Sciatic nerve (tissue), 2 donors: Measurements from ENCODE around the gene PLPP7. TPM values are rescaled to one million over a fixed set of nuclear protein-coding genes. Genes with fewer than 3 reads are reported as not detected.

Source experiments
- ATAC-seq: fragments of 200-7000 bp; cut with Tn5 transposase; one replicate; pipeline ENCODE4 v1.9.1; 2020; ENCODE audit warnings: mild to moderate bottlenecking, moderate library complexity
- DNase-seq: peaks from one replicate; pipeline ENCODE4 v3.0.0-alpha.2; 2020; ENCODE audit warnings: low spot score
- intact Hi-C: fragments of 100-400 bp; cut with DNase I; formaldehyde crosslinking; loops from one replicate; pipeline ENCODE4 v1.14.2; 2022
- total RNA-seq: library from RNA; stranded (reverse); fragmentation: NEBNext Ultra II Directional; extraction: Animal tissue kit (Norgen Biotek cat#: 25700); gene quantifications from one replicate; pipeline ENCODE4 v1.2.1, GENCODE V29; 2021
- donor health status: DM: no; HTN: no; CAD: no.
- donor health status: DM: no; HTN: no; CAD: no.

The PLPP7 gene
- total RNA-seq, 1 donor from 2014 or later, result 8.6 TPM

- ATAC-seq, result no peak
Measured at GRCh38 chr9:131278702-131279111, 10.8 kb upstream of the PLPP7 start.

GRCh38 chr9:131279196-131279862 is 10.2 kb upstream of the PLPP7 start:
- DNase-seq, result no peak
- no peak for ATAC-seq
- intact Hi-C loops, result no loop called here

More at GRCh38 chr9:131278702-131279111, 10.8 kb upstream of the PLPP7 start:
- intact Hi-C loops, result no loop called here
- DNase-seq, result no peak

- ATAC-seq (no peak), DNase-seq (no peak)
- intact Hi-C loops, result no loop called here
Measured at GRCh38 chr9:131279863-131280570, 9.5 kb upstream of the PLPP7 start.

DNA sequence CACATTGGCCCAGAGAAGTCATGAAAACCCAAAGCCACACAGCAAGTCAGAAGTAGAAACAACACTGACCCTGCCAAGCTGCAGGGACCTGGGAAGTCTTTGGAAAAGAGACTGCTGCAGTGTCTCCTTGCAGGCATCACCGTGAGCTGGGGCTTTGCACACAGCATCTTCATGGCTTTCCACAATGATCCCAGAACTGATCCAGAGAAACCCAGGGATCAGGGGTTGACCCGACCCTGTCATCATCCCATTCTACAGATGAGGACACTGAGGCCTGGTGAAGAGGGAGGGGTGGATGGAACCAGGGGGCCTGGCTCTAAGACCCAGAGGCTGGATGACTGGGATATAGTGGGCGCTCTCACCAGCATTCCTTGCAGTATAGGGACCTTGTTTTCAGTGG is 8.9 kb upstream of the PLPP7 start:
- no peak for DNase-seq
- intact Hi-C loops, result no loop called here
- ATAC-seq, result no peak

- ATAC-seq (no peak), DNase-seq (no peak)
- intact Hi-C loops, result no loop called here
Measured at GRCh38 chr9:131281119-131281965, 8.2 kb upstream of the PLPP7 start.

- intact Hi-C loops, result no loop called here
- ATAC-seq, result no peak
- DNase-seq, result no peak
Measured at GRCh38 chr9:131282175-131282574, 7.3 kb upstream of the PLPP7 start.

DNA sequence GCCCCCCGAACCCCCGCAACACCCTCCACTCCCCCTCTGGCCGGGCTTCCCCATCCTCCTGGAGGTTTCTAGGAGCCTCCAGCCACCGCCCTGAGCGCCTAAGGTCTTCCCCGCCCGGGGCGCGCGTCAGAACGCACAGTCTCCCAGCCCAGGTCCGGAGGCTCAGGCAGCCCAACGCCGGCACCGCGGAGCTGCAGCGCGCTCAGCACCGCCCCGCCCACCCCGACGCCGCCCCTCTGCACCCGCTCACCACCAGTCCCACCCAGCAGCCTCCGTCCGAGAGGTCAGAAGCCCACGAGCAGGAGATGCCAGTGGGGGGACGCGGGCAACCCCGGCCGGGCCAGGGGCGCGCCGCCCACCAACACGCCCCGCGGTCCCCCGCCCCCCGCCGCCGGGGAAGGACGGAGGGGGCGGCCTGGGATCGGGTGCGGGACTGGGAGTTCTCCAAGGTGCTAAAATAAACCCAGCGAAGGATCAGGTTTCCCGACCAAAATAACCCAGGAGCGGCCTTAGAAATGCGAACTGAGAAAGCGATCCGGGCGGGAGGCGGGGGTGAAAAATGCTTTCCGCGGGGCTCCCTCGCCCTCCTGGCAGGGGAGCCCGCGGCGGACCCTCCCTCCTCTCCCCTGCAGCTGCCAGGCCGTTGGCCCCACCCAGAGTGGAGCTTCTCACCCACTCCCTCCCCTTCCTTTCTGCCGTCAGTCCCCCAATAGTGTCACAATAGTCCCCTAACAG is 6.7 kb upstream of the PLPP7 start:
- DNase-seq (no peak), ATAC-seq (no peak)
- intact Hi-C loops, result no loop called here

DNA sequence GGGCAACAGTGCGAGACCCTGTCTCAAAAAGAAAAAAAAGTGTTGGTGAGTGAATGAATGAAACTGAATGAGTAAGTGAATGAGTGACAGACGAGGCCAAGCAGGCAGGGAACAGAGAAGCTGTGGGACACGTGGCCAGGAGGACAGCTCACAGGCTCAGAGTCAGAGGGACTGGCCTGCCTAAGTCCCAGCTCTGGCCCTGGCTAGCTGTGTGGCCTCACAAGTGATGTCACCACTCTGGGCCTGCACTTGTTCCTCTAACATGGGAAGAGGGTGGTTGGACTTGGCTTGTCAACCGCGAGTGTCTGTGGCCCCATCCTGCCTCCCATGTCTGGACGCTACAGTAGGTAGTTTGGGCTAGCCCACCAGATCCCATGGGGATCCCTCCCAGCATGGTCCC is 4.7 kb upstream of the PLPP7 start:
- intact Hi-C loops, result no loop called here
- ATAC-seq, result no peak

GRCh38 chr9:131287359-131287758 is 2.2 kb upstream of the PLPP7 start:
- DNase-seq, result no peak
- intact Hi-C loops, result no loop called here
- no peak for ATAC-seq

More for the DNA sequence above, 4.7 kb upstream of the PLPP7 start:
- DNase-seq, result no peak

GRCh38 chr9:131288217-131288616 is 1.3 kb upstream of the PLPP7 start:
- no peak for DNase-seq
- ATAC-seq, result no peak
- intact Hi-C loops, result no loop called here

DNA sequence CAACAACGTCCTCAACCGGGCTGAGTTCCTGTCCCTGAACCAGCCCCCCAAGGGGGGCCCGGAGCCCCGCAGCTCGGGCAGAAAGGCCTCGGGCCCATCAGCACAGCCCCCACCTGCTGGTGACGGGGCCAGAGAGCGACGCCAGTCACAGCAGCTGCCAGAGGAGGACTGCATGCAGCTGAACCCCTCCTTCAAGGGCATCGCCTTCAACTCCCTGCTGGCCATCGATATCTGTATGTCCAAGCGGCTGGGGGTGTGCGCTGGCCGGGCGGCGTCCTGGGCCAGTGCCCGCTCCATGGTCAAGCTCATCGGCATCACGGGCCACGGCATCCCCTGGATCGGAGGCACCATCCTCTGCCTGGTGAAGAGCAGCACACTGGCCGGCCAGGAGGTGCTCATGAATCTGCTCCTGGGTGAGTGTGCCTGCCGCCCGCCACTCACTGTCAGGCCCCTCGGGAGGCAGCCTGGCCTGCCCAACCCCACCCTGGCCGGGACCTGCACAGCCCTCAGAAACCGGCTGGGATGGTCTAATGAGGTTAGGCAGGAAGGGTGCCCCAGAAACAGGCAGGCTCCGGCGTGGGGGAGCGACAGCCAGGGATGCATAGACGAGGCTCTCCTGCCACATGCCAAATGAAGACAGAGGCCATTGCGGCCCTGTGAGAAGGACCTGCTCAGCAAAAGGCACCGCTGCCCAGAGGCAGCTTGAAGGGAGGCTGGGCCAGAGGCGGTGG is 678 bp downstream of the PLPP7 start:
- no peak for DNase-seq
- intact Hi-C loops, result no loop called here
- peak; percentile 41 for ATAC-seq

DNA sequence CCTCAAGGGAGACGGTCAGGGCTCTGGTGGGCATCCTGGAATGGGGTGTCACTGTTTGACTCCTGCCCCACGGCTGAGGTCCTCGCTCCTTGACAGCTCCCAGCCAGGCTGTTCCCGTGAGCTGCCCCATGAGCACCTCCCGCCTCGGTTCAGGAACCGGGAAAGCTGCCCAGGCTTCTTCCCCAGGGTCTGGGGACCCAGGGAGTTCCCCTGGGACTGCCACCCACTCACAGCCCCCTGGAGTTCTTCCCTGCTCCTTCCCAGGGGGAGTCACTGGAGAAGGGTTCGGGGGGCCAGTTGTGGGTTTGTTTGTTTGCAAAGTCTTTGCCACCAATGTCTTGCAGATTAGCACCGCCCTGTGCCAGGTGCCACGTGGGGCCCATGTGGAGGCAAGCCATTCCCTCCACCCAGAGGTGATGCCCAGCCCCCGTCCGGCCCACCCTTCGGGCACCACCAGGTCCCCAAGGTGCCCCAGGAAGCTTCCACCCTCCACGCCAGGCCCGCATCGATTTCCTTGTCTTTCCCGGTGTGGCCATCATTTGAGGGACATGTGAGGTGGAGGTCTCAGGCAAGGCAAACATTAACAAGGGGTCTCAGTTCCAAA is 1.3 kb downstream of the PLPP7 start:
- DNase-seq (no peak), ATAC-seq (no peak)
- intact Hi-C loops, result no loop called here

- DNase-seq (no peak), ATAC-seq (no peak)
- intact Hi-C loops, result no loop called here
Measured at GRCh38 chr9:131291795-131292315, 2.3 kb downstream of the PLPP7 start.

GRCh38 chr9:131292937-131293336 is 3.4 kb downstream of the PLPP7 start:
- DNase-seq, result no peak
- no peak for ATAC-seq
- intact Hi-C loops, result no loop called here

DNA sequence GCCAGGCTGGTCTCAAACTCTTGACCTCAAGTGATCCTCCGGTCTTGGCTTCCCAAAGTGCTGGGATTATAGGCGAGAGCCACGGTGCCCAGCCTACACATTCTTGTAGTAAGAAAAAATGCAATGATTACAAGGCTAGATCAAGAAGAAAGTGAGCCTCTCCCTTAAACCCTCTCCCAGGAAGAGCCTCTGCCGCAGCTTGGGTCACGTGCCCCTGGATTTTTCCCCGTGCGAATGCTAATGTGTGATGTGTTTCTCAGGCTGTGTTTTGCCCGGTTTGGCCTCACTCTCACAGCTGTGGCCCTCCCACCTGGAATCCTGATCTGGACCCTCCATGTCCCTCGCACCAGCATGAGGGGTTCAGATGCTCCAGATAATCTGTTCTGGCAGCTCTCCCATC is 6.9 kb downstream of the PLPP7 start:
- intact Hi-C loops, result no loop called here
- no peak for DNase-seq
- ATAC-seq, result no peak

- intact Hi-C loops, result no loop called here
- DNase-seq, result no peak
- ATAC-seq, result no peak
Measured at GRCh38 chr9:131296906-131297500, 7.5 kb downstream of the PLPP7 start.

- ATAC-seq (no peak), DNase-seq (no peak)
- intact Hi-C loops, result no loop called here
Measured at GRCh38 chr9:131297903-131298302, 8.4 kb downstream of the PLPP7 start.

DNA sequence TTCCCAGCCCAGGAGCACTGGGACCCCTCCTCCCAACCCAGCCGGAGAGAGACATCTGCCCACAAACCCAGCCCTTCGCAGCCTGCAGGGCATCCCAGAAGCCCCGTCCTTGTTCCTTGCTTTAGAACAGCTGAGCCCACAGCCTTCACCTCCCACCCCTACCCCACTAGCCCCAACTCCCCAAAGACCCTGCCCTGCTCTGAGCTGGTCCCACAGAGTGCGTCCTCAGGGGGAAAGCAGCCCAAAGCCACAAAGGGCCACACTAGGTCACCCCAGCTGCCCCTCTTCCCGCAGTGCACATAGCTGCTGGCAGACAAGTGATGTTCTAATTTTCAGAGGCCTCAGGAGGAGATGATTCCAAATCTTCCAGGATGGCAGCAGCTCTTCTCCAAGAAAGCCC is 8.8 kb downstream of the PLPP7 start:
- DNase-seq (no peak), ATAC-seq (no peak)
- intact Hi-C loops, result no loop called here
